Panc1 (cell line): ENCODE measurements around the gene FBXL22. TPM values are rescaled to one million over a fixed set of nuclear protein-coding genes. Genes with fewer than 3 reads are reported as not detected.

Source experiments
- ATAC-seq: fragments of 200-7000 bp; cut with Tn5 transposase; 2 replicates; pipeline ENCODE4 v1.9.1; 2020; ENCODE audit warnings: mild to moderate bottlenecking, moderate library complexity
- BruUV-seq: library from RNA; stranded (reverse); fragments of 400-500 nt; replicated peaks from 2 replicates; lab custom pipeline; 2021; lab: Mats Ljungman, UMichigan
- CTCF ChIA-PET: fragments of 300-600 bp; sonication (Branson Sonifier 250); formaldehyde crosslinking; loops from one replicate; lab custom pipeline; 2022; ENCODE audit warnings: antibody characterized with exemption; lab: Charles Lee
- POLR2A ChIA-PET: fragments of 300-600 bp; sonication (Branson Sonifier 250); formaldehyde crosslinking; loops from one replicate; lab custom pipeline; 2022; ENCODE audit warnings: antibody characterized with exemption; lab: Charles Lee
- DNase-seq: peaks from one replicate; pipeline ENCODE4 v3.0.0-alpha.2; 2010; ENCODE audit warnings: low read depth, low spot score
- H3K27ac ChIP-seq: 2 replicates; pipeline ENCODE4 v1.5.1; 2011; ENCODE audit warnings: mild to moderate bottlenecking, low read length, inconsistent platforms
- H3K27me3 ChIP-seq: fragments of 200-500 bp; sonication (Bioruptor generic); 2 replicates; pipeline ENCODE4 v1.6.0; 2014; ENCODE audit warnings: low read length, inconsistent platforms; ENCODE audit not compliant: control insufficient read depth, insufficient read depth
- H3K36me3 ChIP-seq: fragments of 200-500 bp; sonication (Bioruptor generic); 2 replicates; pipeline ENCODE4 v1.5.1; 2014; ENCODE audit warnings: inconsistent platforms, mild to moderate bottlenecking, low read length, moderate library complexity; ENCODE audit not compliant: control insufficient read depth, insufficient read depth
- H3K4me1 ChIP-seq: 2 replicates; pipeline ENCODE4 v1.5.1; 2011; ENCODE audit warnings: inconsistent platforms, mild to moderate bottlenecking, low read length, moderate library complexity; ENCODE audit not compliant: control insufficient read depth, insufficient read depth
- H3K4me3 ChIP-seq, 2 experiments: 2 replicates each; pipeline ENCODE4 v1.5.1; 2011 to 2012; ENCODE audit warnings: low read depth in 2 of 2, low read length in 2 of 2, mild to moderate bottlenecking in 2 of 2, inconsistent platforms in 1 of 2, moderate library complexity in 1 of 2
- H3K9me3 ChIP-seq: fragments of 200-500 bp; sonication (Bioruptor generic); 2 replicates; pipeline ENCODE4 v1.5.1; 2014; ENCODE audit warnings: low read depth, mild to moderate bottlenecking, inconsistent platforms, low read length, moderate library complexity; ENCODE audit not compliant: control insufficient read depth, insufficient read depth
- POLR2AphosphoS5 ChIP-seq: IDR thresholded peaks from 2 replicates; pipeline ENCODE4 v1.6.1; 2012; ENCODE audit warnings: mild to moderate bottlenecking, low read depth, low read length, moderate library complexity
- SIN3A ChIP-seq: IDR thresholded peaks from 2 replicates; pipeline ENCODE4 v1.6.1; 2012; ENCODE audit warnings: low read depth, mild to moderate bottlenecking, low read length, moderate library complexity, borderline replicate concordance; ENCODE audit not compliant: insufficient read depth
- TCF7L2 ChIP-seq: IDR thresholded peaks from 2 replicates; pipeline ENCODE4 v1.6.1; 2011; ENCODE audit warnings: mild to moderate bottlenecking, low read depth, low read length, inconsistent platforms
- in situ Hi-C: cut with HindIII; loops from 2 replicates; pipeline ENCODE4 v1.10.0; 2016; ENCODE audit warnings: low sequenced_read_pairs, low pct_unique_long_range_greater_than_20kb
- intact Hi-C: fragments of 100-400 bp; cut with micrococcal nuclease; formaldehyde crosslinking; loops from one replicate; pipeline ENCODE4 v1.10.0; 2022; ENCODE audit not compliant: unreplicated experiment
- total RNA-seq: library from RNA; stranded (reverse); gene quantifications from one replicate; pipeline ENCODE4 v1.2.1, GENCODE V29; 2021; ENCODE audit not compliant: unreplicated experiment
- TF ChIP-seq, protein P1 (sequence below), 2 experiments: IDR thresholded peaks; 2 replicates each; pipeline ENCODE4 v1.6.1; 2011 to 2012; ENCODE audit warnings: low read depth in 2 of 2, control low read depth in 1 of 2, low read length in 1 of 2, mild to moderate bottlenecking in 1 of 2, moderate library complexity in 1 of 2; ENCODE audit not compliant: insufficient read depth in 1 of 2
- TF ChIP-seq, protein P2 (sequence below): fragments of 450-650 bp; IDR thresholded peaks from 2 replicates; pipeline ENCODE4 v1.5.1; 2017; ENCODE audit warnings: mild to moderate bottlenecking

Gene FBXL22
- total RNA-seq, 1 experiment from 2014 or later = 0.54 TPM

DNA sequence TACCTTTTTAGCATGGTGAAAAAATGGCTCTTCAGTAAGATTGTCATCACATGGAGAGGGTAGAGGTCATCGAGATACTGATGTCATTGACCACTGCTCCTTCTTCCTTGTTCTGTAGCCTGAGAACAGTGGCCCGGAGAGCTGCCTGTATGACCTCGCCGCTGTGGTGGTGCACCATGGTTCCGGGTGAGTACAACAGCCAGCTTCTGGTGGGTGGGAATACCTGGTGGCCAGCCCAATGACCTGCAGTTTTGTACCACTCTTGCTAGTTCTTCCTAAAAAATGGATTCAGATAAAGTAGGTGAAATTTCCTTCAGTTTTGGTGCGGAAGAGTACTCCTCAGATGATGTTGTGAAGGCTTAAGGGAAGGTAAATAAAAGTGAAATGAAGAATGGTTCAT lies 8.4 kb upstream of the FBXL22 start:
- DNase-seq = no peak
- H3K9me3 ChIP-seq = no peaks in the 10 kb centered on the region
- no peak overlapping the region for H3K4me3 ChIP-seq
- no TSS peak for BruUV-seq
- H3K36me3 ChIP-seq = peaks cover 22% of the 10 kb centered on the region
- intact Hi-C loops (no loop called here), in situ Hi-C loops (no loop called here)
- ChIA-PET POLR2A (no interaction called here), CTCF (no interaction called here)
- H3K4me1 ChIP-seq = peaks cover 9% of the 10 kb centered on the region; the same call in 1 of the 2 replicates
- no peaks in the 10 kb centered on the region for H3K27me3 ChIP-seq
- no peak overlapping the region for H3K27ac ChIP-seq
- no peak for ATAC-seq
- TF ChIP-seq, protein P1, sequence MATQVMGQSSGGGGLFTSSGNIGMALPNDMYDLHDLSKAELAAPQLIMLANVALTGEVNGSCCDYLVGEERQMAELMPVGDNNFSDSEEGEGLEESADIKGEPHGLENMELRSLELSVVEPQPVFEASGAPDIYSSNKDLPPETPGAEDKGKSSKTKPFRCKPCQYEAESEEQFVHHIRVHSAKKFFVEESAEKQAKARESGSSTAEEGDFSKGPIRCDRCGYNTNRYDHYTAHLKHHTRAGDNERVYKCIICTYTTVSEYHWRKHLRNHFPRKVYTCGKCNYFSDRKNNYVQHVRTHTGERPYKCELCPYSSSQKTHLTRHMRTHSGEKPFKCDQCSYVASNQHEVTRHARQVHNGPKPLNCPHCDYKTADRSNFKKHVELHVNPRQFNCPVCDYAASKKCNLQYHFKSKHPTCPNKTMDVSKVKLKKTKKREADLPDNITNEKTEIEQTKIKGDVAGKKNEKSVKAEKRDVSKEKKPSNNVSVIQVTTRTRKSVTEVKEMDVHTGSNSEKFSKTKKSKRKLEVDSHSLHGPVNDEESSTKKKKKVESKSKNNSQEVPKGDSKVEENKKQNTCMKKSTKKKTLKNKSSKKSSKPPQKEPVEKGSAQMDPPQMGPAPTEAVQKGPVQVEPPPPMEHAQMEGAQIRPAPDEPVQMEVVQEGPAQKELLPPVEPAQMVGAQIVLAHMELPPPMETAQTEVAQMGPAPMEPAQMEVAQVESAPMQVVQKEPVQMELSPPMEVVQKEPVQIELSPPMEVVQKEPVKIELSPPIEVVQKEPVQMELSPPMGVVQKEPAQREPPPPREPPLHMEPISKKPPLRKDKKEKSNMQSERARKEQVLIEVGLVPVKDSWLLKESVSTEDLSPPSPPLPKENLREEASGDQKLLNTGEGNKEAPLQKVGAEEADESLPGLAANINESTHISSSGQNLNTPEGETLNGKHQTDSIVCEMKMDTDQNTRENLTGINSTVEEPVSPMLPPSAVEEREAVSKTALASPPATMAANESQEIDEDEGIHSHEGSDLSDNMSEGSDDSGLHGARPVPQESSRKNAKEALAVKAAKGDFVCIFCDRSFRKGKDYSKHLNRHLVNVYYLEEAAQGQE (IDR thresholded peaks at IDR 0.05; ENCODE audit: insufficient read depth in 1 of 2, low read depth in 2 of 2, low read length in 1 of 2) = no peak
- no peak for TF ChIP-seq SIN3A
- TF ChIP-seq, protein P2, sequence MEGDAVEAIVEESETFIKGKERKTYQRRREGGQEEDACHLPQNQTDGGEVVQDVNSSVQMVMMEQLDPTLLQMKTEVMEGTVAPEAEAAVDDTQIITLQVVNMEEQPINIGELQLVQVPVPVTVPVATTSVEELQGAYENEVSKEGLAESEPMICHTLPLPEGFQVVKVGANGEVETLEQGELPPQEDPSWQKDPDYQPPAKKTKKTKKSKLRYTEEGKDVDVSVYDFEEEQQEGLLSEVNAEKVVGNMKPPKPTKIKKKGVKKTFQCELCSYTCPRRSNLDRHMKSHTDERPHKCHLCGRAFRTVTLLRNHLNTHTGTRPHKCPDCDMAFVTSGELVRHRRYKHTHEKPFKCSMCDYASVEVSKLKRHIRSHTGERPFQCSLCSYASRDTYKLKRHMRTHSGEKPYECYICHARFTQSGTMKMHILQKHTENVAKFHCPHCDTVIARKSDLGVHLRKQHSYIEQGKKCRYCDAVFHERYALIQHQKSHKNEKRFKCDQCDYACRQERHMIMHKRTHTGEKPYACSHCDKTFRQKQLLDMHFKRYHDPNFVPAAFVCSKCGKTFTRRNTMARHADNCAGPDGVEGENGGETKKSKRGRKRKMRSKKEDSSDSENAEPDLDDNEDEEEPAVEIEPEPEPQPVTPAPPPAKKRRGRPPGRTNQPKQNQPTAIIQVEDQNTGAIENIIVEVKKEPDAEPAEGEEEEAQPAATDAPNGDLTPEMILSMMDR = no peak
- no peak for TF ChIP-seq TCF7L2
- TF ChIP-seq POLR2AphosphoS5 = no peak

DNA sequence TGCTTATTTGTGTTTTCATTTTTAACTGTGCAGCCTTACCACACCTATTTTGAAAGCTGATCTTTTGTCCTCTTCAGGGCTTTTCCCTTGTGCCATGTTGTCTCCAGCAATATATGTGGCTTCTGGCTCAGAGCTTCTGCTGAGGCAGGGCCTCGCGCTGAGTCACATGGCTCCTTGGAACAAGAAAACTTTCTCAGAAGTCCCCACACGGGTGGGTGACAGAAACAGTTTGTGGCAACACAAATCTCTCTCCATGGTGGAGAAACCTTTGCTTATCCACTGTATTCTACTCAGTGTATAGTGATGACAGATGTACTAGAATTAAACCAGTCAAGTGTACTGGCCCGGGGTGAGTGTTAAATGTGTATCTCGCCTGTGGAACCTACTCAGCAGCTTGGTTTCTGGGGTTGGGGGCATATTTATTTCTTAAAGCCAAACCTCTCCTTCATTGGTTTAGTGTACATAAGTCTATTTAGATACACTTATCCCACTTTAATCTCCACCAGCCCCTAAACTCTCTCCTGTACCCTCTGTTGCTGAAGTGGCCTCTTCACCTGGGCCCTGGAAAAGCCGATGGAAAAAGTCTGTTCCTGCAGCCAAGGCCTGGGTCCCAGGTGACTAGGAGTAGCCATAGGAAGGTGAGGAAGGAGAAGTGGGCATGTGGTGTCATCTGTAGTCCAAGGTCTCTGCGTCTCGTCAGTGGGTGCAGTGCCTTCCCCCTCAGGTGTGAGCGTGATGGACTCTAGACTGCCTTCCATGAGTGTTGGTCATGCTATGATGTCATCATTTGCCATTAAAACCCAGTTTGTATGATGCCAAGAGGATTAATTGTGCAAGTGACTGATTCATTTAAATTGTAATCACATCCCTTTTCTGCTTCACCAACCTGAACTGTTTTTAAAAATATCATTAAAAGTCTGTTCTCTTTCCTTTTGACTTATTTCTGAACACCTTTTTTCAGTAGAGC lies 3.2 kb upstream of the FBXL22 start:
- Histone ChIP-seq H3K36me3 (peaks cover 17% of the 10 kb centered on the region; the same call in 1 of the 2 replicates), H3K4me3 (no peak overlapping the region), H3K9me3 (no peaks in the 10 kb centered on the region), H3K27me3 (no peaks in the 10 kb centered on the region), H3K27ac (no peak overlapping the region), H3K4me1 (peaks cover 5% of the 10 kb centered on the region; the same call in 1 of the 2 replicates)
- ATAC-seq (no peak), DNase-seq (no peak)
- POLR2A ChIA-PET = no interaction called here
- TF ChIP-seq, protein P1 (IDR thresholded peaks at IDR 0.05; ENCODE audit: insufficient read depth in 1 of 2, low read depth in 2 of 2, low read length in 1 of 2) = no peak
- TF ChIP-seq SIN3A = no peak
- no peak for TF ChIP-seq TCF7L2
- TF ChIP-seq, protein P2 = no peak
- TF ChIP-seq POLR2AphosphoS5 = no peak
- in situ Hi-C loops (no loop called here), intact Hi-C loops (no loop called here)
- CTCF ChIA-PET = no interaction called here
- no TSS peak for BruUV-seq
